GM19328 (cell line): Measurements from ENCODE around the gene CIC.

Source experiments
- ATAC-seq: cut with Tn5 transposase; IDR thresholded peaks from one replicate; pipeline ENCODE4 v1.9.1; 2021; ENCODE audit warnings: mild to moderate bottlenecking, moderate library complexity; ENCODE audit not compliant: unreplicated experiment

The CIC gene

DNA sequence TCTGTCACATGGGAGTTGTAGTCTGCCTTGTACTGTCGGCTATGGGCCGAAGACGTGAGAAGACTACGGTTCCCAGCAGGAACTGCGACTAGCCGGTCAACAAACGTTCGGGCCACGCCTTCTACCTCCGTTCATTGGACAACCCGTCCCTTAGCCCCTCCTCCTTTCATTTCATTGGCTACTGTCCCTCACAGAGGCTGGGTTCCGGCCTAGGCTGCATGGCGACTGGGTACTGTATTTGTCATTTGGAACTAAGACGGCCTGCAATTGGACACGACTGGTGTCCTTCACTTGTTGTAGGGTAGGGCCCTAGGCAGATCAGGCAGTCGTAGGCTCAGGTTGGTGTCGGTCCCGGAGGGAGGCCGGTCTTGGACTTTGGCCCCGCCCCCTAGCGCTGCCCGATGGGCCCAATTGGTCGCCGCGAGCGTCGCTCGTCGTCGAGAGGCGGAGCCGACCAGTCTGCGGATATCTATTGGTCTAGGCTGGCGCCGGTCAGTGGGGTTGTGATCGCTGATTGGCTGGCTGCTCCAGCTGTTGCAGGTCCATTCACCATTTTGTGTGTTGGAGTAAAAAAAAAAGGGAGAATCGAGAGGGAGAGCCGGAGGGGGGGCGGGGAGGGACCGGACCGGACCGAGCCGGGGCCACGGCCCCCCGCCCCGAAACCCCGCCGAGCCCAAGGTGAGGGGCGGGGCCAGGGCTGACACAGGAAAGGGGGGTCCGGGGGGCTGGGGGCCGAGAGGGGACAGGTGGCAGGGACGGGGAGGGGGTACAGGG, at the start of gene CIC:
TSS of gene CIC (plus strand) at position 549 of the 774 bp plus-strand sequence. CDS start 2,532 bp downstream, outside the sequence.
- ATAC-seq: peak; percentile 83

DNA sequence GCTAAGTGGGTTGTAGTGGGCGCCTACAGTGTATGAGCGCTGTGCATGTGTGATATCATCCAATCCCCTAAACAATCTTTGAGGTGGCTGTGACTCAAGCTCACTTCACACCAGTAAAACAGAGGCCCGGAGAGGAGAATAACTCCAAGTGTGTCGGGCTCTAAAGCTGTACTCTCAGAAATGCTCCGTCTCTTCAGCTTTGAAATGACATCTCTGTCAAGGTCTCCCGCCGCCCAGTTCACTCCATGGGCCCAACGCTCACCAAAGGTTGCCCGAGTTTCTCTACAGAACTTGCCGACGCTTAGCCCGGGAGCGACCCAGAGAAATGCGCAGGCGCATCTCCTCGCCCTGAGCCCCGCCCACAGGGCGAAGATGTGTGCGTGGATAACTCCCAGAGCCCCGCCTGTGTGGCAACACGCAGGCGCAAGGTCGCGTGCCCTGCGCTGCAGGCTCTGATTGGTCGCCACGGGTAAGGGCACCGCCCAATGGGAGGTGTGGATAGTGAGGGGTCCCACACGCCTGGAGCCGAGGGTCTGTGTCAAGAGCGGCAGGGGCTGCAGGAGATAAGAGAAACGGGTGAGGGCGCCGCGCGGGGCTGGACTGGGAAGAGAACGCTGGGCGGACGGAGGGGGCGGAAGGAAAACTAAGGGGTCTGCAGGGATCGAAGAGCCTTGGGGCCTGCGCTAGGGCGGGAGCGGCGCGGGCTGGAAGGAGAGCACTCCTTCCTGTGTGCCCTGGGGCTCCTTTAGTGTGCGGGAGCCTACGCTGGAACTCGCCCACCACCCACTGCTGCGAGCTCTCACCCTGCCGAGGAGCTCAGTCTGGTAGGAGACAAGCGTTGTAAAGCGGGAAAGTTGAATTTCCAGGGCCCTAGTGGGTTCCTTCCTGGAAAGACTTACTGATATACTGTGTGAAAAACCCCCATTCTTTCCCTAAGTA, 49.0 kb upstream of the CIC start, which contains the start of gene ZNF526:
TSS of gene ZNF526 (plus strand) at position 501 of the 939 bp plus-strand sequence. CDS start 4,092 bp downstream, outside the sequence.
- ATAC-seq: peak; percentile 72

DNA sequence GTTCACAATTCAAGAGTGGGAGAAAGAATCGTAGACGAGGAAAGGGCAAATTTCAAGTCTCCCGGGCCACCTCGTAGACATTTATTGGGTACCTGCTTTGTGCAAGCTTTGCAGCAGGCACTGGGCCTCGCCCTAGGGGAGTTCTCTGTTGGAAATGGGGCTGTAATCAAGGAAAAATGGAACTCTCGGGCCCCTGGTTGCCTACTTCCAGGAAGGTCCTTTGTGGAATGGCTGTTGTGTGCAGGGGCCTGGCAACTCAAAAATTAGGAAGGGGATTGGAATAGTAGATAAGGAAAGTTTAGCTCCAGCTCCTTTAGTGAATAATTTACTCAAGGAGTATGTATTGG, 48.3 kb upstream of the CIC start:
- ATAC-seq: no peak

GRCh38 chr19:42224940-42225717, 43.9 kb upstream of the CIC start:
- ATAC-seq: no peak

GRCh38 chr19:42225718-42226292, 43.2 kb upstream of the CIC start:
- no peak for ATAC-seq

GRCh38 chr19:42226886-42227285, 42.2 kb upstream of the CIC start:
- no peak for ATAC-seq

DNA sequence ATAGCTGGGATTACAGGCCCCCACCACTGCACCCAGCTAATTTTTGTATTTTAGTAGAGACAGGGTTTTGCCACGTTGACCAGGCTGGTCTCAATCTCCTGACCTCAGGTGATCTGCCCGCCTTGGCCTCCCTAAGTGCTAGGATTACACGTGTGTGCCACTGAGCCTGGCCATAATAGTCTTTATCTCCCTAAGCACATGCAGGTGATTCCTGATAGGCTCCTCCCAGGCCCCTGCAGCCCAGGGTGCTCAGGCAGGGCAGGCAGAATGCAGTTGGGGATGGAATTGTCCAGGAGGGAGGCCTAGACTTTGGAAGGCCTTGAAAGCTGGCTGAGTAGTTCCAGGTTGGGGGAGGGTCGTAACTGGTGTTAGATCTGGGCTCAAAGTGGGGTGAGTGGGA, 40.4 kb upstream of the CIC start:
- ATAC-seq: no peak

DNA sequence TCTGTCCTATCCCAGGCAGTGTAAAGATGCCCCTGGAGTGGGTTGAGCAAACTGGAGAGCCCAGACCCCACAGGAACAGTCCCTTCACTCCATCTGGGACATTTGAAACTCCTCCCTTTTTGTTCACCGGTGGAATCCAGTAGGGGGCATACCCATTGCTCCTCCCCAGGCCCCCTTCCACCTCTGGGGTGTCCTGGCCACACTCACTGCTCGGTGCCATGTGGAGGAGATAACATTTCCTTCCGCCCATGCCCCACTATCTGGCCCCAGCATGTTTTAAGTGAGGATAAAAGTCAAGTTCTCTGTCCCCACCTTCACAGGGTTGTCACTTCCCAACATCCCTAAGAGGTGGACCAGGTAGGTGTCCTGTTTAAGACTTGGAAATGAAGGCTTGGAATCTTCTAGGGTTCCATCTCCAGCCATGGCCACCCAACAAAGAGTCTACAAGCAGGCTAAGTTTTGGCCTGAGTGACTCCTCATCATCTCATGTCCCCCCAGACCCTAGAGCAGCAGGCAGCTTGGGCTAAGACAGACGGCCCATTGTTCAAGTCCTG, 39.7 kb upstream of the CIC start:
- ATAC-seq: no peak

GRCh38 chr19:42229855-42230351, 39.1 kb upstream of the CIC start:
- no peak for ATAC-seq

GRCh38 chr19:42230571-42230970, 38.5 kb upstream of the CIC start:
- no peak for ATAC-seq

- ATAC-seq: no peak
Observed at GRCh38 chr19:42232435-42232834, 36.6 kb upstream of the CIC start.

GRCh38 chr19:42233106-42233505, 35.9 kb upstream of the CIC start:
- ATAC-seq: no peak

GRCh38 chr19:42233678-42234292, 35.3 kb upstream of the CIC start:
- no peak for ATAC-seq

DNA sequence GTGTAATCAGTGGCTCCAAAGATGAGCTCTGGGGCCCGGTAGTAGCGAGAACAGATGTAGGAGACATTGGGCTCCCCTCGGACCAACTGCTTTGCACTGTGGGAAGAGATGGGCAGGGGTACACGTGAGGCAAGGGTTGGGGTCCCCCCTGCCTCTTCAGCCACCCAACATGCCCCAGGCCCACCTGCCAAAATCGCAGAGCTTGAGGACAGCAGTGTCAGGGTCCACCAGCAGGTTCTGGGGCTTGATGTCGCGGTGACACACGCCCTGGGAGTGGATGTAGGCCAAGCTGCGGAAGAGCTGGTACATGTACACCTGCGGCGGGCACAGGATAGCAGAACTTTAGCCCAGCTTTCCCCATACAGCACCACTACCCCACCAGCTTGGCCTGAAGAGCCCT, 34.7 kb upstream of the CIC start:
- ATAC-seq: no peak

DNA sequence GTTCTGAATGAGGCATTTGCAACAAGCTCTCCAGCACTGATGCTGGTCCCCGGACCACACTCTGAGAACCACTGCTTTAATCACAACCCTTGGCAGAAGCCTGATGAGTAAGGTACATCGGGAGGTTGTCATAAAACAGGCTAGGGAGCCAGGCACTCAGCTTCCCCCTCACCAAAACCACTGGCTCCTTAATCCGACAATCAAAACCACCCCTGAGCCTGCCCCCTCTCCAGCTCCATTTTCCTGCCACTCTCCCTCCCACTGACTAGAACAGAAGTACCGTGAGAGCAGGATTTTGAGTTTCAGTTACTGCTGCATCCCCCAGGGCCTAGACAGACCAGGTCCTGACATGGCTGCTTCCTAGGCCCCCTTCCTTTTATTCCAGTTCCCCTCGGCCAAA, 33.9 kb upstream of the CIC start:
- ATAC-seq: no peak

DNA sequence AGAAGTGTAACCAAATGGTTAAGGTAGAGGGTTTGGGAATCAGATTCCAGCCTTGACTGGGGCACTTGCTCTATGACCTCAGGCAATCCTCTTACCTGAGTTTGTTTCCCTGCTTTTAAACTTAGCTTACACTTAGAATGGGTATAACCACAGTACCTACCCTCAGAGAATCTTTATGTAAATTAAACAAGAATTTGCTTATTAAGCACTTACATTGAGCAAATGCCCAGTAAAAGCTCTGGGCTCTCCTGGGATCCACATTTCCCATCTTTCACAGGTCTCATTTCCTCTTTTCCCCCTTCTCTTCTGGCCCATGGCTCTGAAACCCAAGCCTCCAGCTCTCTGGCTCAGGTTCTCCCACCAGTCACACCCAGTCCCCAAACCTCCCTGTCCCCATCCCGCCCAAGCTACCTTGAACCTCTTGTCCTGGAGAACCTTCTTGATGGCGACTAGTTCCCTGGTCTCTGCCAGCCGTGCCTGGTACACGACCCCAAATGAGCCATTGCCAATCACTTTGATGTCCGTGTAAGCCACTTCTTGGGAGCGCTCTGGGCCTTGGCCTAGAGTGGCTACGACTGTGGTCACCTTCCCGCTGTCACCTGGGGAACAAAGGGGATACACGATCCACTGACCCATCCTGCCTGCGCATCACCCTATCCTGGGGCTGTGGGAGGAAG, 29.4 kb upstream of the CIC start:
- no peak for ATAC-seq

DNA sequence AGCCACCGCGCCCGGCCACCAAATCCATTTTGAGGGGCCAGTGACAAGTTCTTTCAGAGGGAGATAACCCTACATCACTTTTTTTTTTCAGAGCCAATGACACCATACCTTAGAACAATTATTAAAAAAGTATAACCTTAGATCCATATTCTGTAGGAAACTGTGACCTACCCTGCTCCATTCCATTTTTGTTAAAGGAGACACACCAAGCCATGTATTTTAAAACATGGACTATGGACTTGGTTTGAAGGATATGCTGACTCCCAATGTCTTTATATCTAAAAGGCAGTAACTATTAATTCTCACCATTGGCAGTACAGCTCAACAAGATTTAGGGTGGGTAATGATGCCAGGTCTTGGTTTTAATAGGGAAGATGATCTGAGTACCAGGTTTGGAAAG, 27.8 kb upstream of the CIC start:
- ATAC-seq: no peak

DNA sequence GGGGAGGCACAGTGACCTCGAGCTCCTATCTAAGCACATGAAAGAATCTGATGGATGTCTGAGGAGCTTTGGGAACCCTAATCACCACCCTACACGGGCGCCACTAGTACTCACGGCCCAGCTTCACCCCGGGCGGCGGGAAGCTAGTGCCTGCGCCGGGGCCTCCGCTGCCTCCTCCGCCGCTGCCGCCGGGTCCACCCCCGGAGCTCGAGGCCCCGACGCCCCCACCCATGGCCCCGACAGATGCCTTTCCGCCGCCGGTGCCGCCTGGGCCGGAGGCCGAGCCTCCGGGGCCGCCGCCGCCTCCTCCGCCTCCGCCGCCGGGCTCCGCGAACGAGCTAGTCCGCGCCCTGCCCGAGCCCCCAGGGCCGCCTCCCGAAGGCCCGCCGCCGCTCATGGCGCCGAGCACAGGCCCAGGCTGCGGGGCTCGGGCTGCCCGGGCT, 27.0 kb upstream of the CIC start:
- ATAC-seq: peak; percentile 3
